ENCODE data around the gene SH3D19. TPM values are rescaled to one million over a fixed set of nuclear protein-coding genes. Genes with fewer than 3 reads are reported as not detected.

Gene SH3D19
- total RNA-seq, 1 experiment from 2014 or later: 15.5 TPM

DNA sequence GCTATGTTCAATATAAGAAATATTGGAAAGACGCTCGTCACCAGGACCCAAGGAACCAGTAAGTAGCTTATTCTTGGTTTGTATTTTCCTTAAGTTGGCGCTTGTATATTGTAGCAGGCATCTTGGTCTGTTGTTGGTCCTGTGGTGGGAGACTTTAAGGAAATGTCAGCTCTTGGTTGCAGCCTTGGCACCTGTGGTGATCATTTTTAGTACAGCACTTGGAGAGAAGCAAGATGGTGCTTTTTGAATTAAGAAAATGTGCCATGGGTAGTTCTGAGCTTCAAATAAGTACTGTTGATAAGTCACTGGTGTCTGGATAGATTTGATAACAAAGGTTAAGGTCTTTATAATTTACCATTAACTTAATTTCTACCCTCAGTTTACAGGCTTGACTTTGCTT lies 224.9 kb downstream of the SH3D19 start:
- H3K4me3 Mint-ChIP-seq (ENCODE audit: low read depth, unreplicated experiment): peak overlapping the region; percentile 82
- CTCF ChIA-PET: interaction anchor here (0.6 kb wide), 1 partner anchor 16 kb away, joined by 4 read pairs; no protein-coding TSS in a partner anchor
- TF ChIP-seq, protein P1, sequence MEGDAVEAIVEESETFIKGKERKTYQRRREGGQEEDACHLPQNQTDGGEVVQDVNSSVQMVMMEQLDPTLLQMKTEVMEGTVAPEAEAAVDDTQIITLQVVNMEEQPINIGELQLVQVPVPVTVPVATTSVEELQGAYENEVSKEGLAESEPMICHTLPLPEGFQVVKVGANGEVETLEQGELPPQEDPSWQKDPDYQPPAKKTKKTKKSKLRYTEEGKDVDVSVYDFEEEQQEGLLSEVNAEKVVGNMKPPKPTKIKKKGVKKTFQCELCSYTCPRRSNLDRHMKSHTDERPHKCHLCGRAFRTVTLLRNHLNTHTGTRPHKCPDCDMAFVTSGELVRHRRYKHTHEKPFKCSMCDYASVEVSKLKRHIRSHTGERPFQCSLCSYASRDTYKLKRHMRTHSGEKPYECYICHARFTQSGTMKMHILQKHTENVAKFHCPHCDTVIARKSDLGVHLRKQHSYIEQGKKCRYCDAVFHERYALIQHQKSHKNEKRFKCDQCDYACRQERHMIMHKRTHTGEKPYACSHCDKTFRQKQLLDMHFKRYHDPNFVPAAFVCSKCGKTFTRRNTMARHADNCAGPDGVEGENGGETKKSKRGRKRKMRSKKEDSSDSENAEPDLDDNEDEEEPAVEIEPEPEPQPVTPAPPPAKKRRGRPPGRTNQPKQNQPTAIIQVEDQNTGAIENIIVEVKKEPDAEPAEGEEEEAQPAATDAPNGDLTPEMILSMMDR (IDR thresholded peaks at IDR 0.05; ENCODE audit: unreplicated experiment): no peak
- H3K36me3 Mint-ChIP-seq (ENCODE audit: insufficient read depth, unreplicated experiment): peaks cover 65% of the 10 kb centered on the region
- no peaks in the 10 kb centered on the region for H3K9me3 Mint-ChIP-seq (ENCODE audit: low read depth, unreplicated experiment)
- no peaks in the 10 kb centered on the region for H3K27me3 Mint-ChIP-seq (ENCODE audit: unreplicated experiment)
- peaks cover 6% of the 10 kb centered on the region for H3K4me1 Mint-ChIP-seq (ENCODE audit: low read depth, unreplicated experiment)
- DNase-seq: no peak
- H3K27ac Mint-ChIP-seq (ENCODE audit: unreplicated experiment): peak overlapping the region; percentile 99
- BruUV-seq (replicated peaks): TSS peak; percentile 31
- intact Hi-C loops (cut with micrococcal nuclease; ENCODE audit: unreplicated experiment): loop anchor here (2.0 kb wide), 1 partner anchor 86 kb away; the partner anchor contains the start of gene LRBA

DNA sequence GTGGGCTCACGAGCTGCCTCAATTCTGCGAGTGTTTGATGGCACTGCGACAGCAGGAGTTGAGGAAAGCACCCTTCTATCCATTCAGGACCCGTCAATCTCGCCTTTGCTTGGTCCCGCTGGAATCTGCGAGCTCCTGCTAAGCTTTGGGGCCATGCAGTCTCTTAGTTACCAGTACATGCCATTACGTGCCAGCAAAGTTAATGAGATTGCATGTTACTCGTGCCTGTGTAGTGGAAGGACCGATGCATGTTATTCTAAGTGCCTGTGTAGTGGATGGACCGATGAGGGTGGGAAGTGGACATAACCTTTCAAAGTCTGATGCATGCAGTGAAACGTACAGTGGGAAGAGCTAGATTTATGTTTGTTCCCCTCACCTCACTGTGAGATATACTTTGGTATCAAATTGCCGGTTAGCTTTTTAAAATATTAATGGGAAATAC lies 225.4 kb downstream of the SH3D19 start:
- intact Hi-C loops (cut with micrococcal nuclease; ENCODE audit: unreplicated experiment): loop anchor here (2.0 kb wide), 1 partner anchor 85 kb away; the partner anchor contains the start of gene LRBA
- TF ChIP-seq, protein P1 (IDR thresholded peaks at IDR 0.05; ENCODE audit: unreplicated experiment): no peak

DNA sequence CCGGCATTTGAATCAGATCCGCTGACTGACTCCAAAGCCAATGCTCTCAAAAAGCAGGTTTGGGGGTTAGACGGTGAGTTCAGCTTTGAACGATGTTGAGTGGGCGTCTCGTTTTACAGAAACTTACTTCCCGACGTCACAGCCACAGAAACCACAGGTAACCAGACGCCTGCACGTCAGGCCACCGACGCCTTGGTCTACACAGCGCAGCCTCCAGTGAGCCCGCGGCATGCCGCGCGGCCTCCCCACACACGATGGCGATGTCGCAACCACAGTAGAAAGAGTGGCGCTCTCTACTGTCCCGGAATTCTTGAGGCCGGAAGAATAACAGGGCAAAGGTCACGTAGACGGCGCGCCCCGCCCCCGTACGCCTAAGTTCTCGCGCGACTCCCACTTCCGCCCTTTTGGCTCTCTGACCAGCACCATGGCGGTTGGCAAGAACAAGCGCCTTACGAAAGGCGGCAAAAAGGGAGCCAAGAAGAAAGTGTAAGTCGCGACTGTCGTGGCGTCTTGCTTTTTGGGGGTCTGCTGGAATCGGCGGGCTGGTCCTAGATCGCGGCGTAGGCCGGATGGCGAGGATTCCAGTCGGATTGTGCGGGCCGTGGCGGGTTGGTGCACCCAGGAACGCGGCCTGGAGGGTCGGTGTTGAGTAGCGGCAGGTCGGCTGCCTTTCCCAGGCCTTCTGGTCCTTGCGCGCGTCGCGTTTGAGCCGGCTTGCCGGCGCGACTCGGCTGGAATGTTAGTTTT lies 226.0 kb downstream of the SH3D19 start, which contains the start of gene RPS3A:
Gene RPS3A, plus strand, starts transcription at position 400 of the 747 bp plus-strand sequence. Its CDS starts 25 bp downstream, at position 425.
- peak within 1 kb of the TSS; percentile 82 for H3K4me3 Mint-ChIP-seq (ENCODE audit: low read depth, unreplicated experiment)
- DNase-seq: peak; percentile 93
- no peaks in the 10 kb centered on the region for H3K27me3 Mint-ChIP-seq (ENCODE audit: unreplicated experiment)
- CTCF ChIA-PET: no interaction called here
- H3K4me1 Mint-ChIP-seq (ENCODE audit: low read depth, unreplicated experiment): peaks cover 6% of the 10 kb centered on the region
- TF ChIP-seq, protein P1 (IDR thresholded peaks at IDR 0.05; ENCODE audit: unreplicated experiment): no peak
- peak within 1 kb of the TSS; percentile 99 for H3K27ac Mint-ChIP-seq (ENCODE audit: unreplicated experiment)
- intact Hi-C loops (cut with micrococcal nuclease; ENCODE audit: unreplicated experiment): no loop called here
- no peaks in the 10 kb centered on the region for H3K9me3 Mint-ChIP-seq (ENCODE audit: low read depth, unreplicated experiment)
- peaks cover 56% of the 10 kb centered on the region for H3K36me3 Mint-ChIP-seq (ENCODE audit: insufficient read depth, unreplicated experiment)
- BruUV-seq (replicated peaks): no TSS peak

More for the DNA sequence above, 225.4 kb downstream of the SH3D19 start:
- H3K27ac Mint-ChIP-seq (ENCODE audit: unreplicated experiment): peak overlapping the region; percentile 99
- no peaks in the 10 kb centered on the region for H3K27me3 Mint-ChIP-seq (ENCODE audit: unreplicated experiment)
- peak overlapping the region; percentile 82 for H3K4me3 Mint-ChIP-seq (ENCODE audit: low read depth, unreplicated experiment)
- DNase-seq: no peak
- H3K36me3 Mint-ChIP-seq (ENCODE audit: insufficient read depth, unreplicated experiment): peaks cover 62% of the 10 kb centered on the region
- H3K4me1 Mint-ChIP-seq (ENCODE audit: low read depth, unreplicated experiment): peaks cover 6% of the 10 kb centered on the region
- CTCF ChIA-PET: interaction anchor here (0.6 kb wide), 1 partner anchor 16 kb away, joined by 4 read pairs; no protein-coding TSS in a partner anchor
- BruUV-seq (replicated peaks): no TSS peak
- H3K9me3 Mint-ChIP-seq (ENCODE audit: low read depth, unreplicated experiment): no peaks in the 10 kb centered on the region

DNA sequence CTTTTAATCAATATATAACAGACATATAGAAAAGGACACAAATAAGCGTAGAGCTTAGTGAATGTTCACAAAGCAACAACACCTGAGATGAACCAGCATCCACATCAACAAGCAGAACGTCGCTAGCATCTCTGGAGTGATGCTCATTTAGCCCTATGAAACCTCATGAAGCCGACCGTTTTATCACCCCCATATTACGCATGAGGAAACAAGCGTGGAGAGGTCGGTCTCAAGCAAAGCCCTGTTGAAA lies 226.5 kb downstream of the SH3D19 start:
- CTCF ChIA-PET: no interaction called here
- no peaks in the 10 kb centered on the region for H3K9me3 Mint-ChIP-seq (ENCODE audit: low read depth, unreplicated experiment)
- peak overlapping the region; percentile 82 for H3K4me3 Mint-ChIP-seq (ENCODE audit: low read depth, unreplicated experiment)
- intact Hi-C loops (cut with micrococcal nuclease; ENCODE audit: unreplicated experiment): no loop called here
- TF ChIP-seq, protein P1 (IDR thresholded peaks at IDR 0.05; ENCODE audit: unreplicated experiment): no peak
- peak overlapping the region; percentile 99 for H3K27ac Mint-ChIP-seq (ENCODE audit: unreplicated experiment)
- DNase-seq: no peak
- H3K36me3 Mint-ChIP-seq (ENCODE audit: insufficient read depth, unreplicated experiment): peaks cover 51% of the 10 kb centered on the region
- H3K4me1 Mint-ChIP-seq (ENCODE audit: low read depth, unreplicated experiment): peaks cover 6% of the 10 kb centered on the region
- H3K27me3 Mint-ChIP-seq (ENCODE audit: unreplicated experiment): no peaks in the 10 kb centered on the region
- no TSS peak for BruUV-seq (replicated peaks)

Data from Calu3 (cell line).